Thyroid gland (tissue), 4 donors: ENCODE results near the gene FBXL13.
"Not testable (repeated sequence)": the region's sequence is repeated elsewhere in the genome, so short reads cannot be mapped to it uniquely, and the experiment has no call there.

Source experiments
- POLR2A ChIP-seq, 2 donors: fragments of 450-650 bp; IDR thresholded peaks; one replicate each; pipeline ENCODE4 v1.6.1; 2017; ENCODE audit warnings: antibody characterized with exemption in 2 of 2, mild to moderate bottlenecking in 2 of 2, moderate library complexity in 1 of 2
- TF ChIP-seq, protein P1 (sequence below), 6 experiments: fragments of 200-600 bp in 3 of 6; fragments of 450-650 bp in 3 of 6; sonication (generic) in 3 of 6; IDR thresholded peaks; one replicate each; pipeline ENCODE4 v1.5.1; 2016 to 2019; ENCODE audit warnings: antibody characterized with exemption in 6 of 6, mild to moderate bottlenecking in 2 of 6, inconsistent platforms in 1 of 6, moderate library complexity in 1 of 6

- TF ChIP-seq, protein P1, sequence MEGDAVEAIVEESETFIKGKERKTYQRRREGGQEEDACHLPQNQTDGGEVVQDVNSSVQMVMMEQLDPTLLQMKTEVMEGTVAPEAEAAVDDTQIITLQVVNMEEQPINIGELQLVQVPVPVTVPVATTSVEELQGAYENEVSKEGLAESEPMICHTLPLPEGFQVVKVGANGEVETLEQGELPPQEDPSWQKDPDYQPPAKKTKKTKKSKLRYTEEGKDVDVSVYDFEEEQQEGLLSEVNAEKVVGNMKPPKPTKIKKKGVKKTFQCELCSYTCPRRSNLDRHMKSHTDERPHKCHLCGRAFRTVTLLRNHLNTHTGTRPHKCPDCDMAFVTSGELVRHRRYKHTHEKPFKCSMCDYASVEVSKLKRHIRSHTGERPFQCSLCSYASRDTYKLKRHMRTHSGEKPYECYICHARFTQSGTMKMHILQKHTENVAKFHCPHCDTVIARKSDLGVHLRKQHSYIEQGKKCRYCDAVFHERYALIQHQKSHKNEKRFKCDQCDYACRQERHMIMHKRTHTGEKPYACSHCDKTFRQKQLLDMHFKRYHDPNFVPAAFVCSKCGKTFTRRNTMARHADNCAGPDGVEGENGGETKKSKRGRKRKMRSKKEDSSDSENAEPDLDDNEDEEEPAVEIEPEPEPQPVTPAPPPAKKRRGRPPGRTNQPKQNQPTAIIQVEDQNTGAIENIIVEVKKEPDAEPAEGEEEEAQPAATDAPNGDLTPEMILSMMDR (IDR thresholded peaks at IDR 0.05), result not testable (repeated sequence)
- TF ChIP-seq POLR2A (IDR thresholded peaks at IDR 0.05), result not testable (repeated sequence)
These were observed 304.1 kb downstream of the FBXL13 start for GRCh38 chr7:102770467-102770866.
